Astrocyte (in vitro differentiated cells and primary cell): ENCODE data around the gene CAPZA2. TPM values are rescaled to one million over a fixed set of nuclear protein-coding genes. Genes with fewer than 3 reads are reported as not detected.

Source experiments
- DNase-seq: peaks from one replicate; pipeline ENCODE4 v3.0.0-alpha.2; 2010; ENCODE audit warnings: low read depth
- FAIRE-seq: peaks from 2 replicates; lab custom pipeline; 2011; peaks lifted over from hg19 to GRCh38; lab: Jason Lieb, UNC
- H2AFZ ChIP-seq: 2 replicates; pipeline ENCODE4 v1.6.0; 2012; ENCODE audit warnings: low read depth, low read length, inconsistent platforms
- H3K27ac ChIP-seq: 2 replicates; pipeline ENCODE4 v1.5.1; 2011; ENCODE audit warnings: low read depth, low read length, inconsistent platforms
- H3K27me3 ChIP-seq: 2 replicates; pipeline ENCODE4 v1.6.0; 2011; ENCODE audit warnings: low read length, inconsistent platforms; ENCODE audit not compliant: insufficient read depth
- H3K36me3 ChIP-seq: 2 replicates; pipeline ENCODE4 v1.5.1; 2011; ENCODE audit warnings: low read length, inconsistent platforms; ENCODE audit not compliant: insufficient read depth
- H3K4me1 ChIP-seq: 2 replicates; pipeline ENCODE4 v1.5.1; 2011; ENCODE audit warnings: low read length, inconsistent platforms; ENCODE audit not compliant: insufficient read depth
- H3K4me2 ChIP-seq: 2 replicates; pipeline ENCODE4 v1.6.0; 2012; ENCODE audit warnings: low read length, inconsistent platforms
- H3K4me3 ChIP-seq: 2 replicates; pipeline ENCODE4 v1.5.1; 2011; ENCODE audit warnings: low read depth, mild to moderate bottlenecking, low read length, inconsistent platforms; ENCODE audit not compliant: insufficient read depth
- H3K79me2 ChIP-seq: 2 replicates; pipeline ENCODE4 v1.6.0; 2012; ENCODE audit warnings: mild to moderate bottlenecking, low read length, inconsistent platforms; ENCODE audit not compliant: insufficient read depth
- H3K9ac ChIP-seq: 2 replicates; pipeline ENCODE4 v1.6.0; 2012; ENCODE audit warnings: mild to moderate bottlenecking, low read length, inconsistent platforms
- H3K9me3 ChIP-seq: 2 replicates; pipeline ENCODE4 v1.5.1; 2012; ENCODE audit warnings: low read depth, mild to moderate bottlenecking, low read length, inconsistent platforms; ENCODE audit not compliant: insufficient read depth
- H4K20me1 ChIP-seq: 2 replicates; pipeline ENCODE4 v1.6.0; 2012; ENCODE audit warnings: low read length, inconsistent platforms; ENCODE audit not compliant: insufficient read depth
- H3K27ac Mint-ChIP-seq: one replicate; pipeline ENCODE4 v1.8.0; 2021; ENCODE audit warnings: mild to moderate bottlenecking, mixed read lengths; ENCODE audit not compliant: unreplicated experiment
- H3K27me3 Mint-ChIP-seq: one replicate; pipeline ENCODE4 v1.8.0; 2021; ENCODE audit warnings: low read depth, mixed read lengths; ENCODE audit not compliant: unreplicated experiment
- H3K36me3 Mint-ChIP-seq: one replicate; pipeline ENCODE4 v1.8.0; 2021; ENCODE audit warnings: low read depth, mixed read lengths; ENCODE audit not compliant: unreplicated experiment
- H3K4me1 Mint-ChIP-seq: one replicate; pipeline ENCODE4 v1.8.0; 2021; ENCODE audit warnings: low read depth, mixed read lengths; ENCODE audit not compliant: unreplicated experiment
- H3K4me3 Mint-ChIP-seq: one replicate; pipeline ENCODE4 v1.8.0; 2021; ENCODE audit warnings: mild to moderate bottlenecking, moderate library complexity, mixed read lengths; ENCODE audit not compliant: unreplicated experiment
- H3K9me3 Mint-ChIP-seq: one replicate; pipeline ENCODE4 v1.8.0; 2021; ENCODE audit warnings: mild to moderate bottlenecking, mixed read lengths; ENCODE audit not compliant: unreplicated experiment
- EZH2 ChIP-seq: IDR thresholded peaks from 2 replicates; pipeline ENCODE4 v1.6.1; 2012; ENCODE audit warnings: mild to moderate bottlenecking, low read length, inconsistent platforms; ENCODE audit not compliant: insufficient read depth
- total RNA-seq: library from RNA; stranded (reverse); gene quantifications from 2 replicates; pipeline ENCODE4 v1.2.1, GENCODE V29; 2021
- TF ChIP-seq, protein P1 (sequence below): IDR thresholded peaks from 2 replicates; pipeline ENCODE4 v1.5.1; 2011; ENCODE audit warnings: low read depth, mild to moderate bottlenecking, inconsistent platforms, low read length, moderate library complexity; ENCODE audit not compliant: insufficient read depth

The CAPZA2 gene
- total RNA-seq, 1 donor from 2014 or later: 261 TPM

GRCh38 chr7:116862951-116863670 is 724 bp downstream of the CAPZA2 start:
- Histone ChIP-seq H3K4me1 (peaks cover 3% of the 10 kb centered on the region), H3K4me2 (peak overlapping the region; percentile 93), H4K20me1 (peaks cover 48% of the 10 kb centered on the region), H3K36me3 (no peaks in the 10 kb centered on the region), H3K9ac (peak overlapping the region; percentile 95), H3K9me3 (no peaks in the 10 kb centered on the region), H3K79me2 (peaks cover 56% of the 10 kb centered on the region), H2AFZ (peak overlapping the region; percentile 38), H3K27ac (peak overlapping the region; percentile 92), H3K4me3 (peak overlapping the region; percentile 96), H3K27me3 (no peaks in the 10 kb centered on the region)
- no peak for DNase-seq
- Mint-ChIP-seq H3K9me3 (no peaks in the 10 kb centered on the region), H3K4me1 (peaks cover 15% of the 10 kb centered on the region), H3K36me3 (no peaks in the 10 kb centered on the region), H3K27me3 (no peaks in the 10 kb centered on the region), H3K27ac (peak overlapping the region; percentile 85), H3K4me3 (peak overlapping the region; percentile 96)
- no peak for FAIRE-seq
- TF ChIP-seq EZH2: no peak
- TF ChIP-seq, protein P1, sequence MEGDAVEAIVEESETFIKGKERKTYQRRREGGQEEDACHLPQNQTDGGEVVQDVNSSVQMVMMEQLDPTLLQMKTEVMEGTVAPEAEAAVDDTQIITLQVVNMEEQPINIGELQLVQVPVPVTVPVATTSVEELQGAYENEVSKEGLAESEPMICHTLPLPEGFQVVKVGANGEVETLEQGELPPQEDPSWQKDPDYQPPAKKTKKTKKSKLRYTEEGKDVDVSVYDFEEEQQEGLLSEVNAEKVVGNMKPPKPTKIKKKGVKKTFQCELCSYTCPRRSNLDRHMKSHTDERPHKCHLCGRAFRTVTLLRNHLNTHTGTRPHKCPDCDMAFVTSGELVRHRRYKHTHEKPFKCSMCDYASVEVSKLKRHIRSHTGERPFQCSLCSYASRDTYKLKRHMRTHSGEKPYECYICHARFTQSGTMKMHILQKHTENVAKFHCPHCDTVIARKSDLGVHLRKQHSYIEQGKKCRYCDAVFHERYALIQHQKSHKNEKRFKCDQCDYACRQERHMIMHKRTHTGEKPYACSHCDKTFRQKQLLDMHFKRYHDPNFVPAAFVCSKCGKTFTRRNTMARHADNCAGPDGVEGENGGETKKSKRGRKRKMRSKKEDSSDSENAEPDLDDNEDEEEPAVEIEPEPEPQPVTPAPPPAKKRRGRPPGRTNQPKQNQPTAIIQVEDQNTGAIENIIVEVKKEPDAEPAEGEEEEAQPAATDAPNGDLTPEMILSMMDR: no peak

DNA sequence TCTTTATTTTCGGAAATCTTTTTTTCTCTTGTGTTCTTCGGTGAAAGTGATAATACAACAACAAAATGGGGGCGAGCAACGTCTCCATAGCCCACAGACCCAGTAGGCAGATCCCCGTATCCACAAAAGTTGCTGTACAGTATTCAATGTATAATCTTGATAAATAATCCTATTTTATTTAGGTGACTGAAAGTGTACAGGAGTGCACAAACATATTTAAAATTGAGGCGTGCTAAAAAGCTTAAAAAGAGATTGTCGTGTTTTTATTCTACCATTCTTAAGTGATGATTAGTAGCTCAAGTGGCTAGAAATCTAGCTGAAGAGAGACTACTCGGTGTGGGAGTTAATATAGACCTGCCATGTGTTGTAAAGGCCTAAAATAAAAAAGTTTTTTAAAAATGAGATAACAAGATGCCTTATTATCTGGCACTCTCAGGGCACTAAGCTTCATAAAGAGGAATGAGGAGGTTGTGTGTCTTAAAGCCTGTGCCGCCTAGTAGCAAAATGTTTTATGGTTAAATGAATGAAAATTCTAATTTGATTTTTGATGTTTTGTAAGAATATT is 1.6 kb downstream of the CAPZA2 start:
- H3K4me3 ChIP-seq: peak overlapping the region; percentile 96
- DNase-seq (no peak), FAIRE-seq (no peak)
- Mint-ChIP-seq H3K27me3 (no peaks in the 10 kb centered on the region), H3K4me1 (peaks cover 16% of the 10 kb centered on the region), H3K9me3 (no peaks in the 10 kb centered on the region), H3K4me3 (peak overlapping the region; percentile 96), H3K36me3 (no peaks in the 10 kb centered on the region), H3K27ac (peak overlapping the region; percentile 85)
- H3K4me1 ChIP-seq: peaks cover 3% of the 10 kb centered on the region
- no peaks in the 10 kb centered on the region for H3K36me3 ChIP-seq
- H3K27me3 ChIP-seq: no peaks in the 10 kb centered on the region
- H3K79me2 ChIP-seq: peaks cover 65% of the 10 kb centered on the region
- H3K9me3 ChIP-seq: no peaks in the 10 kb centered on the region
- H3K9ac ChIP-seq: peak overlapping the region; percentile 95
- H3K27ac ChIP-seq: peak overlapping the region; percentile 92
- H2AFZ ChIP-seq: no peak overlapping the region
- peaks cover 57% of the 10 kb centered on the region for H4K20me1 ChIP-seq
- TF ChIP-seq, protein P1: no peak
- no peak for TF ChIP-seq EZH2
- H3K4me2 ChIP-seq: peak overlapping the region; percentile 93
